Measurements from ENCODE around the gene C12orf76.
A peak's percentile ranks its signal among the peaks of the same experiment; 100 is the strongest.
"Not testable (repeated sequence)": the region's sequence is repeated elsewhere in the genome, so short reads cannot be mapped to it uniquely, and the experiment has no call there.

The C12orf76 gene

GRCh38 chr12:110062241-110062640 is 13.9 kb upstream of the C12orf76 start:
- no peak for DNase-seq

- DNase-seq, result no peak
Measured at GRCh38 chr12:110059651-110060000, 11.3 kb upstream of the C12orf76 start.

DNA sequence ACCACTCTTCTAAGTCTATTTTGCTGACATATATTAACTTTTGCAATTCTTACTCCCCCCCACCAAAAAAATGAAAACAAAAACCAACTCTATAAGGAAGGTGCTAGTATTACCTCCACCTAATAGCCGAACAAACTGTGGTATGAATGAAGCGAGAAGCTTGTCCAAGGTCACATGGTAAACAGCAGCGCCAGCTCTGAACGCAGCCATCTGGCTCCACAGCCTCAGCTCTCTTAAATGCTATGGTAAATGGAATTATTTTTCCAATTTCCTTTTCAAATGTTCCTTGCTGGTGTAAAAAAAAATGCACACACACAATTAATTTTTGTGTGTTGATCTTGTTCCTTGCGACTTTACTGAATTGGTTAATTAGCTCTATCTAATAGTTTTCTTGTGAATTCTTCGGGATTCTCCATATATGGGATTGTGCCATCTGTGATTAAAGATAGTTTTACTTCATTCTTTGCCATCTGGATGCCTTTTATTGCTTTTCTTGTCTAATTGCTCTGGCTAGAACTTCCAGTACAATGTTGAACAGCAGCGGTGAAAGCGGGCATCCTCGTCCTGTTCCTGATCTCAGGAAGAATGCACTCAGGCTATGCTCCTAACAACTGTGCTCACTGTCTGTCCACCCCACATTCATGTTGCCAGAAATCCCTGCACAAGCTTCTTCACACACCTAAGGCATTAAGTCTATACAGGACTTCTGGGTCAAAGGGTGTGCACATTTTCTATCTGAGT is 10.7 kb upstream of the C12orf76 start:
- no peak for DNase-seq

DNA sequence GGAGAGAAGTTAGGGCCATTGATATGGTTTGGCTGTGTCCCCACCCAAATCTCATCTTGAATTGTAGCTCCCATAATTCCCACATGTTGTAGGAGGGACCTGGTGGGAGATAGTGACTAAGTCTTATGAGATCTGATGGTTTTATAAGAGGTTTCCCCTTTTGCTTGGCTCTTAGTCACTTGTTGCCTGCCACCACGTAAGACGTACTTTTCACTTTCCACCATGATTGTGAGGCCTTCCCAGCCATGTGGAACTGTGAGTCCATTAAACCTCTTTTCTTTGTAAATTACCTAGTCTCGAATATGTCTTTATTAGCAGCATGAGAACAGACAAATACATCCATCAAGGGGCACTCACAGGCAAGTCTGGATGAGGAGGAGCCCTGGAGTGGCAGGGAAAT is 8.3 kb upstream of the C12orf76 start:
- DNase-seq, result not testable (repeated sequence)

DNA sequence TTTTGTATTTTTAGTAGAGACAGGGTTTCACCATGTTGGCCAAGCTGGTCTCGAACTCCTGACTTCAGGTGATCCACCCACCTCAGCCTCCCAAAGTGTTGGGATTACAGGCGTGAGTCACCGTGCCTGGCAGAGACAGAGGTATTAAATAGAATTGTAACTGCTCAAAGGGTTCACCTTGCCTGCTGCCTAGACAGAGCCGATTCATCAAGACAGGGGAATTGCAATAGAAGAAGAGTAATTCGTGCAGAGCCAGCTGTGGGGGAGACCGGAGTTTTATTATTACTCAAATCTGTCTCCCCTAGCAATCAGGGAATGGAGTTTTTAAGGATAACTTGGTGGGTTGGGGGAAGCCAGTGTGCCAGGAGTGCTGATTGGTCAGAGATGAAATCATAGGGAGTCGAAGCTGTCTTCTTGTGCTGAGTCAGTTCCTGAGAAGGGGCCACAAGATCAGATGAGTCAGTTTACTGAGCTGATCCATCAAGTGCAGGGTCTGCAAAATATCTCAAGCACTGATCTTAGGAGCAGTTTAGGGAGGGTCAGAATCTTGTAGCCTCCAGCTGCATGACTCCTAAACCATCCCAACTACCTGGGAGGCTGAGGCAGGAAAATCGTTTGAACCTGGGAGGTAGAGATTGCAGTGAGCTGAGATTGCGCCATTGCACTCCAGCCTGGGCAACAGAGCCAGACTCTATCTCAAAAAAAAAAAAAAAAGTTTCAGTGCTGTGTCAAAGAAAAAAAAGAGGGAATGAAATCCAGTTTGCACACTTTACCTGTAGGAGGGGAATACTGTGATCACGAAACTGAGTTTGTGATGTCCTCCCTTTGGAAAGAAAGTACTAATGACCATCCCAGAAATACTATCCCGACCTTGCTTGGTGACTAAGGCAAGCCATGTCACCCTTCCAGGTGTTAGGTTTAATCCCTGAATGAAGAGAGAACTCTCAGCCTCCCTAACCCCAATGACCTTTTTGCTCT is 7.3 kb upstream of the C12orf76 start:
- not testable (repeated sequence) for DNase-seq

DNA sequence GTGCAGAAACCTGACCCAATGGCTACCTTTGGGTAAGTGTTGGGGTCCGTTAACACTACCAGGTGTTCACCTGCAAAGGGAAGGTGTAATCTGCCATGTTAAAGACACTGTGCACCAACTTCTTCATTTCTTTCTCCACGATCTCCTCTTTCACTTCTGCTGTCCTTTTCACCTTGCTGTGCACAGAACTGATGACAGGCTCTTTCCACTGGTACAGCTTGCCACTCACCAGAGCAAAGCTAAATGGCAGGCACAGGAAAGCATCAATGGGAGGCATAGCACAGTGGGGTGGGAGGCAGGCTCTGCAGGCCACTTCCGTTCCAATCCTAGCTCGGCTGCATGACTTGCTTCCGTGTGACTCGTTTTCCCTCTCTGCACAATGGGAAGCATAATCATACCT is 2.6 kb upstream of the C12orf76 start:
- no peak for DNase-seq

DNA sequence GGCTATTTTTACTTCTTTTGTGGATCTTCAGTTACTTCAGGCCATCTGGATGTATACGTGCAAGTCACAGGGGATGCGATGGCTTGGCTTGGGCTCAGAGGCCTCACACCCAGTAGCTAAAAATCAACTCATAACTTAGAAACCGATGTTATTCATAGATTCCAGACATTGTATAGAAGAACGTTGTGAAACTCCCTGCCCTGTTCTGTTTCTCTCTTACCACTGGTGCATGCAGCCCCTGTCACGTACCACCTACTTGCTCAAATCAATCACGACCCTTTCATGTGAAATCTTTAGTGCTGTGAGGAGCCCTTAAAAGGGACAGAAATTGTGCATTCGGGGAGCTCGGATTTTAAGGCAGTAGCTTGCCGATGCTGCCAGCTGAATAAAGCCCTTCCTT is 1.3 kb upstream of the C12orf76 start:
- not testable (repeated sequence) for DNase-seq

GRCh38 chr12:110049034-110049433 is 712 bp upstream of the C12orf76 start:
- not testable (repeated sequence) for DNase-seq

DNA sequence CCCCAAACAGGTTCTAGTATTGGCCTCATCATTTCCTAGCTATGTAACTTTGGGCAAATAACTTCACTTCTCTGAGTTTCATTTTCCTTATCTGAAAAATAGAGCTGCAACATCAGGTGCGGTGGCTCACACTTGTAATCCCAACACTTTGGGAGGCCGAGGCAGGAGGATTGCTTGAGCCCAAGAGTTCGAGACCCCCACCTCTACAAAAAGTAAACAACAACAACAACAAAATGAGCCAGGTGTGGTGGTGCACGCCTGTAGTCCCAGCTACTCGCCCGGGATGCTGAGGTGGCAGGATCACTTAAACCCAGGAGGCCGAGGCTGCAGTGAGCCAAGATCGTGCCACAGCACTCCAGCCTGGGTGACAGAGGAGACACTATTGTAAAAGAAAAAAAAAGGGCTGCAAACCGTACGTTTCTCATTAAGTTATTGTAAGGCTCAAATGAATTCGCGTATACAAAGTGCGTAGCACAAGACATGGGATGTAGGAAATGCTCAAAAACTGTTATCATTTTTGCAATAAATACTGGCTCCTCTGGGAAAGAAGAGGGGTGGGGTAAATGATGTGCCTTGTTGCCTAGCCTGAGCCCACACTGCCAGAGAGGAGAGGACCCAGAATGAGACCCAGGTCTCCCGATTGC is 903 bp downstream of the C12orf76 start:
- no peak for DNase-seq

DNA sequence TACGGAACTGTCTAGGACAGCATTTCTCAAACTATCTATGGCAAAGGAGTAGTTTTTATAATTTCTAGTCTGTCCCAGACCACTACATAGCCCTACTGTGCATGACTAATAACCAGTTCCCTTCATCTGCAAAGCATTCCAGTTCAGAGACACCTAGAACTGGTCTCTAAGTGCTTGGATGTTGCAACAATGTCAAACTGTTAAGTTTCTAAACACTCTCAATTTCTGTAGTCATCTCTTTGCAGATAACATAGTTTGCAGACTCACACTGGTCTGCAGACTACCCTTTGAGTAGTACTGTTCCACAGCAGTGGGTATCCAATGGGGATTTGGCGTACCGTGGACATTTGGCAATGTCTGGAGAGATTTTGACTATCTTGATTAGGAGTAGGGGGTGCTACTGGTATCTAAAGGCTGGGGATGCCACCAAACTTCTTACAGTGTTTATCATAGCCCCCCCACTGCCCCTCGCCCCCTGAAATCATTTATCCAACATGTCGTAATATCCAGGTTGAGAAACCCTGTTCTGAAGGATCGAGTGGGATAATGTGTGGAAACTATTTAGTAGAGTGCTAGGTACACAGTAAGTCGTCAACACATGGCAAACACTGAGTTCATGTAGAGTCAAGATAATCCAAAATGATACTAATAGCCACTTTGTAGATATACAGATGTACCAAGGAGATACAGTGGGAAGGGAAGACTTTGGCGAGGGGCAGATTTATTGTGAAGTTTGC is 1.7 kb downstream of the C12orf76 start:
- DNase-seq, result no peak

- DNase-seq, result no peak
Measured at GRCh38 chr12:110042264-110042663, 6.1 kb downstream of the C12orf76 start.

GRCh38 chr12:110039085-110039807 is 9.1 kb downstream of the C12orf76 start:
- peak; percentile 46 for DNase-seq

- DNase-seq, result no peak
Measured at GRCh38 chr12:110038741-110039084, 9.6 kb downstream of the C12orf76 start.

- no peak for DNase-seq
Measured at GRCh38 chr12:110037315-110037714, 11.0 kb downstream of the C12orf76 start.

DNA sequence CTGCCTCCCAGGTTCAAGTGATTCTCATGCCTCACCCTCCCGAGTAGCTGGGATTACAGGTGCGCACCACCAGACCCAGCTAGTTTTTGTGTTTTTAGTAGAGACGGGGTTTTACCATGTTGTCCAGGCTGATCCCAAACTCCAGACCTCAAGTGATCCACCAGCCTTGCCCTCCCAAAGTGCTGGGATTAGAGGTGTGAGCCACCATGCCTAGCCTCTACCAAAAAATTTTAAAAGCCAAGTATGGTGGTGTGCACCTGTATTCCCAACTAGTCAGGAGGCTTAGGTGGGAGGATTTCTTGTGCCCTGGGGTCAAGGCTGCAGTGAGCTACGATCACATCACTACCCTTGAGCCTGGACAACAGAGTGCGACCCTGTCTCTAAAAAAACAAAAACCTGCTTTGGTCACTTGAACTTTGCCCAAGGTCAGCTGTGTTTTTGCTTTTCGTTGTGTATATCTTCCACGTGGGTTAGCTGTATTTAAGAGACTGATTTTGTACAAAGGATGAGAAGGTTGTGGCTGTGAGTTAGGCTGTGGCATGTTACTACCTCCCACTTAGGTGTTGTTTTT is 12.7 kb downstream of the C12orf76 start:
- no peak for DNase-seq

- DNase-seq, result no peak
Measured at GRCh38 chr12:110033888-110034287, 14.4 kb downstream of the C12orf76 start.

DNA sequence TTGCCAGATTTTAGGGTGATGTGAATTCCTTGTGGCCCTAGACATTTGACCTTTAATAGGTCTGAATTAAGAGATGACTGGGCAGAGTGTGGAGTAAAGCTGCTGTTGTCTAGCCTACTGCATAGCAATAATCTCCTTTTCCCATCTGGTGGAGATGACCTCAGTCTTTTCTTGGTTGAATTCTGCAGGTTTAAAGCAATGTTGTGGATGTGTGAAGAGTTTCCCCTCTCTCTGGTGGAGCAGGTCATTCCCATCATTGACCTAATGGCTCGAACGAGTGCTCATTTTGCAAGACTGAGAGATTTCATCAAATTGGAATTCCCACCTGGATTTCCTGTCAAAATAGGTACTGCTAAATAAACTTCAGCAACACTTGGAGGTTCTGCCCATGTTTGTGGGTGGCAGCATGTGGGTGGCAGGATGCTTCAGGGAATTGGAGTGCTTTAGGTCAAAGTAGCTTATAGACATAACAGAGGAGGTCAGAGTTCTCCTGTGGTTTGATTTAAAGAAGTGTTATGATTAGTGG is 19.0 kb downstream of the C12orf76 start:
- DNase-seq, result no peak

- no peak for DNase-seq
Measured at GRCh38 chr12:110028323-110028722, 20.0 kb downstream of the C12orf76 start.

- DNase-seq, result no peak
Measured at GRCh38 chr12:110024051-110024450, 24.3 kb downstream of the C12orf76 start.

- DNase-seq, result no peak
Measured at GRCh38 chr12:110023059-110023980, 25.0 kb downstream of the C12orf76 start.

All from CD4-positive, alpha-beta T cell treated with Interleukin-4 for 4 hours (primary cell).